B cell (primary cell): ENCODE data around the gene USH1G.
"Not testable (repeated sequence)": the region's sequence is repeated elsewhere in the genome, so short reads cannot be mapped to it uniquely, and the experiment has no call there.

Experiments used
- EZH2 ChIP-seq: IDR thresholded peaks from 2 replicates; pipeline ENCODE4 v1.6.1; 2012; ENCODE audit warnings: borderline replicate concordance, low read depth, mild to moderate bottlenecking, moderate library complexity, low read length; ENCODE audit not compliant: insufficient read depth, poor library complexity, severe bottlenecking
- TF ChIP-seq, protein P1 (sequence below): fragments of 200-600 bp; IDR thresholded peaks from one replicate; pipeline ENCODE4 v1.8.0; 2022; ENCODE audit warnings: antibody characterized with exemption, mild to moderate bottlenecking

DNA sequence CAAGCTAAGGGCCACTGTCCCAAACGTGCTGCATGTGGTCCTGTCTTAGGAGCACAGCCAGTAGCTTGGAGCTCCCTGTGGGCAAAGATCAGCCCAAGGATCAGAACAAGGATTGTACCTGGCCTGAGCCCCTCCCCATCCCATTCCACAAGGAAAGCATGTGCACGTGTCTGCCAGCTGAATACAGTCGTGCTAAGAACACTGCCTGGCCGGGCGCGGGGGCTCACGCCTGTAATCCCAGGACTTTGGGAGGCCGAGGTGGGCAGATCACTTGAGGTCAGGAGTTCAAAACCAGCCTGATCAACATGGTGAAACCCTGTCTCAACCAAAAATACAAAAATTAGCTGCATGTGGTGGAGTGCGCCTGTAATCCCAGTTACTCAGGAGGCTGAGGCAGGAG, 53.0 kb downstream of the USH1G start:
- TF ChIP-seq, protein P1, sequence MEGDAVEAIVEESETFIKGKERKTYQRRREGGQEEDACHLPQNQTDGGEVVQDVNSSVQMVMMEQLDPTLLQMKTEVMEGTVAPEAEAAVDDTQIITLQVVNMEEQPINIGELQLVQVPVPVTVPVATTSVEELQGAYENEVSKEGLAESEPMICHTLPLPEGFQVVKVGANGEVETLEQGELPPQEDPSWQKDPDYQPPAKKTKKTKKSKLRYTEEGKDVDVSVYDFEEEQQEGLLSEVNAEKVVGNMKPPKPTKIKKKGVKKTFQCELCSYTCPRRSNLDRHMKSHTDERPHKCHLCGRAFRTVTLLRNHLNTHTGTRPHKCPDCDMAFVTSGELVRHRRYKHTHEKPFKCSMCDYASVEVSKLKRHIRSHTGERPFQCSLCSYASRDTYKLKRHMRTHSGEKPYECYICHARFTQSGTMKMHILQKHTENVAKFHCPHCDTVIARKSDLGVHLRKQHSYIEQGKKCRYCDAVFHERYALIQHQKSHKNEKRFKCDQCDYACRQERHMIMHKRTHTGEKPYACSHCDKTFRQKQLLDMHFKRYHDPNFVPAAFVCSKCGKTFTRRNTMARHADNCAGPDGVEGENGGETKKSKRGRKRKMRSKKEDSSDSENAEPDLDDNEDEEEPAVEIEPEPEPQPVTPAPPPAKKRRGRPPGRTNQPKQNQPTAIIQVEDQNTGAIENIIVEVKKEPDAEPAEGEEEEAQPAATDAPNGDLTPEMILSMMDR = not testable (repeated sequence)
- not testable (repeated sequence) for TF ChIP-seq EZH2
